ENCODE measurements around the gene TASOR2.

TASOR2 gene

GRCh38 chr10:5683065-5683464, 1.6 kb upstream of the TASOR2 start:
- DNase-seq (ENCODE audit: low read depth in 2 of 2): no peak

- DNase-seq (ENCODE audit: low read depth in 2 of 2): peak; percentile 44 to 49
These were observed 529 bp downstream of the TASOR2 start for GRCh38 chr10:5684971-5685763.

- DNase-seq (ENCODE audit: low read depth in 2 of 2): no peak
These were observed 1.2 kb downstream of the TASOR2 start for GRCh38 chr10:5685764-5686240.

GRCh38 chr10:5688587-5688986, 3.9 kb downstream of the TASOR2 start:
- no peak for DNase-seq (ENCODE audit: low read depth in 2 of 2)

GRCh38 chr10:5691786-5692185, 7.1 kb downstream of the TASOR2 start:
- no peak for DNase-seq (ENCODE audit: low read depth in 2 of 2)

DNA sequence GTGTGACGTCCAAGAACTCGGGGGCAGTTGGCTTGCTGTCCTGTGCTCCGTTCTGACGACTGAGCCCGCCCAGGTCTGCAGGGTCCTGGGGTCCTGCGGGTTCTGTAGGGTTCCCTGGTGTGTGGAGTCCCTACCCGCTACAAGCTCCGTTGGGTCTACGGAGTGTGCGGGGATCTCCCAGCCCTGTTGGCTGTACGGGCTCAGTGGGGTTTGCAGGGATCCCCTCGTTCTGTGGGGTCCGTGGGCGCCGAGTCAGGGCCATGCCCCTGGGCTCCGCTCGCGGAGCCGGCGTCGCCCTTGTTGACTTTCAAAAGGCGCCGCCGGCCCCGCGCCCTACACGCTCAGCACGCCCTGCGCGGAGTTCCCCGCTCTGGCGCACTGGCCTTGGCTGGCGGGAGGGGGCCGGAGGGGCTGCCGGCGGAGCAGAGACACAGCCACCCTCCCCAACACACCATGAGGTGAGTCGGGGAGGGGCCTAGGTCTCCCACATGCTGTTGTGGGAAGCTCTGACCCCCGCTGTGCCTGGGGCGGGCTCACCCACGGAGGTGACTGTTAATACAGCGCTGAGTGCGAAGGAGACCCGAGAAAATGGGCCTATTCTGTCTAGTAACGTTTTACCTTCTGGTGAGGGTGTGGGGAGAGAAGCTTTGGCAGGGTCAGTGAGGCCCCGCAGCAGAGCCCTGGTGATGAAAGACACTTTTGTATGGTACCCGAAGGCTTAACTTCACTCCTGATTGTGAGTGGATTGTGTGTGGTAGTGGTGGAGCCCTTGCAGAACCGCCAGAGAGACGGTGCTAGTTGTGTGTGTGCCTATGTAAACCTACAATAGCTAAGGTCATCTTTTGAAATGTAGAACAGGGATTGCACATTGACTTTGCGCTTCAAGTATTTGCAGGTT, 8.1 kb downstream of the TASOR2 start:
- peak; percentile 59 to 64 for DNase-seq (ENCODE audit: low read depth in 2 of 2)

DNA sequence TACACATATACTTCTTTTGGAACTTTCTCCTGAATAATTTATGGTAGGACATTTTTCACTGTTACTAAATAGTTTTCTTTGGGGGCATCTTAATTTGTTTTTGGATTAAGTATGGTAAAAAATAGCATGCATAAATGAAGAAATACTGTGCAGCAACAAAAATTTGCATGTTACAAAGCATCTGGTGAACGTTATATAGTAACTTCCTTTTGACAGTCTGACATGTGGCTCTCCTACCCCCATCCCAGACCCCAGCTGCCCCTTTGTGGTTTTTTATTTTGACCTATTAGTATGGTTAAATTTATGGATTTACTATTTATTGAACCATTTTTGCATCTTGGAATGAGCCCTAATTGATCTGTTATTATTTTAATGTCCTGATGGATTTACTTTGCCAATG, 9.9 kb downstream of the TASOR2 start:
- DNase-seq (ENCODE audit: low read depth in 2 of 2): no peak

- DNase-seq (ENCODE audit: low read depth in 2 of 2): no peak
These were observed 12.7 kb downstream of the TASOR2 start for GRCh38 chr10:5697342-5697741.

GRCh38 chr10:5698062-5698461, 13.4 kb downstream of the TASOR2 start:
- no peak for DNase-seq (ENCODE audit: low read depth in 2 of 2)

- DNase-seq (ENCODE audit: low read depth in 2 of 2): no peak
These were observed 23.7 kb downstream of the TASOR2 start for GRCh38 chr10:5708356-5708755.

- DNase-seq (ENCODE audit: low read depth in 2 of 2): no peak
These were observed 25.2 kb downstream of the TASOR2 start for GRCh38 chr10:5709865-5710264.

DNA sequence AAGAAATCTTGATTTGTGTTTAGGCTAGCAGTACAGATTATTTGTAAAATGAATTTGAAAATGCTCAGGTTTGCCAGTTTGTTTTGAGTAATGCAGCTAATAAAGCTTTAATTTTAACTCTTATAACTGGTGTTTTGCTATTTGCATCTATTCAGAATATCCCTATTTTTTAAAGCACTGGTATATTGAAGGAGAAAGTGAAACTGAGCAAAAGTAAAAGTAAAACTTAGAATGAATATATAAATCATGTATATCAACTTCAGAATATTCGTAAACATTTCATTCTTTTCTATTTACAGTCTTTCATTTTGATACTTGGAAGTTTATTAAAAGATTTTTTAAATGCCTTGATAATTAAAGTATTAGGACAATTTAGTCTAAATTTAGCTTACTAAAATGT, 26.2 kb downstream of the TASOR2 start:
- DNase-seq (ENCODE audit: low read depth in 2 of 2): no peak

- no peak for DNase-seq (ENCODE audit: low read depth in 2 of 2)
These were observed 27.0 kb downstream of the TASOR2 start for GRCh38 chr10:5711642-5712041.

DNA sequence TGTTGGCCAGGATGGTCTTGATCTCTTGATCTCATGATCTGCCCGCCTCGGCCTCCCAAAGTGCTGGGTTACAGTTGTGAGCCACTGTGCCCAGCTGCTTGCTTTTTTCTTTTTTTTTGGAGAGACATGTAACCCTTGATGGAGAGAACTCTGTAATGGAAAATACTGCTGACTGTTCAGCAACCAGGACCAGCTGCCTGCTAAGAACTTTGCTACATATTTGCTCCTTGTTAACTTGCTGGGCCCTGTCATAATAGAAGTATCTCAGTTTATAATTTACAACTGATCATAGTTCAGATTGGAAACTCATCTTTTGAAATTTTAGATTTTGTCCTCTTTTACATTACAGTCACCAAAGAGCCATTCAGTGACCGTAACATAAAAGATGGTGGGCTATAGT, 34.9 kb downstream of the TASOR2 start:
- DNase-seq (ENCODE audit: low read depth in 2 of 2): no peak

- DNase-seq (ENCODE audit: low read depth in 2 of 2): no peak
These were observed 35.5 kb downstream of the TASOR2 start for GRCh38 chr10:5720182-5720581.

DNA sequence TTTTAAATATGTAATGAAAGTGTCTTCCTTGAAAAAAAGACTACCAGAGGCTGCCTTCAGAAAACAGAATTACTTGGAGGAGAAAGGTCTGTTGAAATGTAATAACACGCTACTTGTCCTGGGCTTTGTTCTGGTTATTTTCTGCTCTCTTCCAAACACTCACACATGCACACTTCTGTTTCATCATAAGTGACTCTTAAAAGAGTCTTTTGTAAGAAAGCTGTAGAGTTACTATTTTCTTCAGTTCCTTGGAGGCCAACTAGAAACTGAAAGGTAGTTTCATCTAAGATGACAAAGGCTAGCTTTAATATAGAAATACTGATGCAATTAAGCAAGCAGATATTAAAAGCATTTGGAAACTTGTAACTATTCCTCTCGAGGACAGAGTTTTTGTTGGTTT, 39.1 kb downstream of the TASOR2 start:
- DNase-seq (ENCODE audit: low read depth in 2 of 2): no peak

GRCh38 chr10:5730766-5731165, 46.1 kb downstream of the TASOR2 start:
- no peak for DNase-seq (ENCODE audit: low read depth in 2 of 2)

GRCh38 chr10:5731559-5731958, 46.9 kb downstream of the TASOR2 start:
- no peak for DNase-seq (ENCODE audit: low read depth in 2 of 2)

DNA sequence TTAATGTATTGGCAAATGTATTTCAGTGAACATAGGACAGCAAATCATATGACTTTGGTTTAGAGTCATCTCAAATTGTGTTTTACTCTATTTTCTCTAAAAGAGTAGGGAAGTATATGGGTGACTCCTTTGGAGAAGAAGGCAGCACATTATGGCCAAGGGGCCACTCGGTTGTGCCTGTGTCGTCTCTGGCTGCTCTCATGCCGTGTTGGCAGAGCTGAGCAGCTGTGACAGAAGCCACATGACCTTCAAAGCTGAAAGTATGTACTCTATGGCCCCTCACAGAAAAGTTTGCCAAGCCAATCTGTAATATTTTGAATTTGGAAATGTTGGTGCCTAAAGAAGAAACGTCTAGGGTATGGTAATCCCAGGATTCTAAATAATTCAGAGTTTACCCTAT, 47.5 kb downstream of the TASOR2 start:
- no peak for DNase-seq (ENCODE audit: low read depth in 2 of 2)
